GM18517 (cell line): Measurements from ENCODE around the gene SLC38A1.
"Not testable (repeated sequence)": the region's sequence is repeated elsewhere in the genome, so short reads cannot be mapped to it uniquely, and the experiment has no call there.

Experiments
- ATAC-seq: cut with Tn5 transposase; IDR thresholded peaks from one replicate; pipeline ENCODE4 v1.9.1; 2021; ENCODE audit warnings: mild to moderate bottlenecking, moderate library complexity; ENCODE audit not compliant: unreplicated experiment

SLC38A1 gene

GRCh38 chr12:46268583-46269428 is at the start of gene SLC38A1:
SLC38A1 (minus strand) TSS chr12:46269043; CDS start chr12:46239800, 29,243 bp downstream.
- ATAC-seq = peak; percentile 56

GRCh38 chr12:46318037-46318436 is 49.2 kb upstream of the SLC38A1 start:
- ATAC-seq = no peak

GRCh38 chr12:46304070-46304469 is 35.2 kb upstream of the SLC38A1 start:
- no peak for ATAC-seq

GRCh38 chr12:46303039-46303666 is 34.3 kb upstream of the SLC38A1 start:
- peak; percentile 64 for ATAC-seq

GRCh38 chr12:46300910-46301309 is 32.1 kb upstream of the SLC38A1 start:
- ATAC-seq = no peak

- ATAC-seq = no peak
Observed at GRCh38 chr12:46299851-46300250, 31.0 kb upstream of the SLC38A1 start.

- no peak for ATAC-seq
Observed at GRCh38 chr12:46298261-46298660, 29.4 kb upstream of the SLC38A1 start.

- ATAC-seq = no peak
Observed at GRCh38 chr12:46296822-46297221, 28.0 kb upstream of the SLC38A1 start.

- no peak for ATAC-seq
Observed at GRCh38 chr12:46292754-46293402, 24.0 kb upstream of the SLC38A1 start.

GRCh38 chr12:46291953-46292352 is 23.1 kb upstream of the SLC38A1 start:
- not testable (repeated sequence) for ATAC-seq

GRCh38 chr12:46285177-46285576 is 16.3 kb upstream of the SLC38A1 start:
- ATAC-seq = not testable (repeated sequence)

- ATAC-seq = no peak
Observed at GRCh38 chr12:46282829-46283228, 14.0 kb upstream of the SLC38A1 start.

- no peak for ATAC-seq
Observed at GRCh38 chr12:46276756-46277155, 7.9 kb upstream of the SLC38A1 start.

GRCh38 chr12:46271863-46272262 is 3.0 kb upstream of the SLC38A1 start:
- no peak for ATAC-seq

- peak; percentile 16 for ATAC-seq
Observed at GRCh38 chr12:46269429-46270241, 792 bp upstream of the SLC38A1 start.

- no peak for ATAC-seq
Observed at GRCh38 chr12:46267825-46268582, 839 bp downstream of the SLC38A1 start.

- no peak for ATAC-seq
Observed at GRCh38 chr12:46267575-46267824, 1.3 kb downstream of the SLC38A1 start.

- ATAC-seq = no peak
Observed at GRCh38 chr12:46266869-46267574, 1.8 kb downstream of the SLC38A1 start.

GRCh38 chr12:46266382-46266791 is 2.5 kb downstream of the SLC38A1 start:
- ATAC-seq = no peak

- no peak for ATAC-seq
Observed at GRCh38 chr12:46265734-46266133, 3.1 kb downstream of the SLC38A1 start.
